ENCODE measurements around the gene SNU13.
A peak's percentile ranks its signal among the peaks of the same experiment; 100 is the strongest.

The SNU13 gene

GRCh38 chr22:41732096-41732772, 43.6 kb upstream of the SNU13 start:
- POLR2A ChIA-PET, result no interaction called here
- no peak for TF ChIP-seq ZSCAN4 (tag by site-specific recombination; IDR thresholded peaks at IDR 0.05)
- no peak for TF ChIP-seq ZNF175 (tag by site-specific recombination; IDR thresholded peaks at IDR 0.05)
- no peak for TF ChIP-seq ZNF701 (tag by site-specific recombination; IDR thresholded peaks at IDR 0.05)
- no peak for TF ChIP-seq ZNF501 (tag by site-specific recombination; IDR thresholded peaks at IDR 0.05)
- Histone ChIP-seq H3K27ac (ENCODE audit: extremely low read depth, low read depth, low read length) (no peak overlapping the region), H3K9me3 (ENCODE audit: control insufficient read depth, insufficient read depth, low read depth, low read length) (no peaks in the 10 kb centered on the region), H3K4me1 (ENCODE audit: control insufficient read depth, insufficient read depth, low read length) (no peaks in the 10 kb centered on the region; the same call in 1 of the 2 replicates), H3K4me3 (ENCODE audit: low read depth, low read length) (no peak overlapping the region), H3K36me3 (ENCODE audit: control insufficient read depth in 2 of 2, insufficient read depth in 1 of 2, low read length in 2 of 2) (no peaks in the 10 kb centered on the region)
- CTCF ChIA-PET, result interaction anchor here (0.6 to 4.6 kb wide), 4 partner anchors 14 to 99 kb away, joined by 3 to 21 read pairs (median 8); no protein-coding TSS in a partner anchor

- H3K27ac ChIP-seq (ENCODE audit: extremely low read depth, low read depth, low read length), result no peak overlapping the region
- no peaks in the 10 kb centered on the region; the same call in 1 of the 2 replicates for H3K4me1 ChIP-seq (ENCODE audit: control insufficient read depth, insufficient read depth, low read length)
- CTCF ChIA-PET, result interaction anchor here (0.6 to 4.6 kb wide), 4 partner anchors 15 to 99 kb away, joined by 3 to 21 read pairs (median 8); no protein-coding TSS in a partner anchor
- no peaks in the 10 kb centered on the region for H3K36me3 ChIP-seq (ENCODE audit: control insufficient read depth in 2 of 2, insufficient read depth in 1 of 2, low read length in 2 of 2)
- no peaks in the 10 kb centered on the region for H3K9me3 ChIP-seq (ENCODE audit: control insufficient read depth, insufficient read depth, low read depth, low read length)
- POLR2A ChIA-PET, result no interaction called here
- H3K4me3 ChIP-seq (ENCODE audit: low read depth, low read length), result no peak overlapping the region
- TF ChIP-seq ZNF184 (tag by site-specific recombination; IDR thresholded peaks at IDR 0.05), result no peak
These were observed 42.9 kb upstream of the SNU13 start for GRCh38 chr22:41731609-41732008.

GRCh38 chr22:41725510-41726110, 36.9 kb upstream of the SNU13 start:
- ChIA-PET CTCF (interaction anchor here (0.6 to 4.0 kb wide), 7 partner anchors 21 to 877 kb away, joined by 3 to 33 read pairs (median 5); no protein-coding TSS in a partner anchor), POLR2A (interaction anchor here (0.5 to 1.5 kb wide), 5 partner anchors 21 to 312 kb away, joined by 3 to 8 read pairs (median 3); partner anchors contain the start of gene CCDC134)
- no peaks in the 10 kb centered on the region for H3K9me3 ChIP-seq (ENCODE audit: control insufficient read depth, insufficient read depth, low read depth, low read length)
- H3K4me3 ChIP-seq (ENCODE audit: low read depth, low read length), result no peak overlapping the region
- H3K27ac ChIP-seq (ENCODE audit: extremely low read depth, low read depth, low read length), result no peak overlapping the region
- no peaks in the 10 kb centered on the region for H3K4me1 ChIP-seq (ENCODE audit: control insufficient read depth, insufficient read depth, low read length)
- H3K36me3 ChIP-seq (ENCODE audit: control insufficient read depth in 2 of 2, insufficient read depth in 1 of 2, low read length in 2 of 2), result no peaks in the 10 kb centered on the region
- no peak for TF ChIP-seq ZNF449 (tag by site-specific recombination; IDR thresholded peaks at IDR 0.05)
- no peak for TF ChIP-seq ZSCAN5A (tag by site-specific recombination; IDR thresholded peaks at IDR 0.05)
- TF ChIP-seq ZSCAN18 (tag by site-specific recombination; IDR thresholded peaks at IDR 0.05), result no peak
- peak; percentile 57; the same call in 1 of the 2 replicates for TF ChIP-seq ZNF629 (tag by site-specific recombination; IDR thresholded peaks at IDR 0.05)
- TF ChIP-seq BCL6B (tag by site-specific recombination; IDR thresholded peaks at IDR 0.05), result no peak
- TF ChIP-seq BCL11B (tag by site-specific recombination; IDR thresholded peaks at IDR 0.05; ENCODE audit: low read depth), result no peak
- TF ChIP-seq ZFP37 (tag by site-specific recombination; IDR thresholded peaks at IDR 0.05), result peak; percentile 69; the same call in 1 of the 2 replicates
- 0 out of 2 replicates have a peak, but pooled peaks have one; percentile 50 for TF ChIP-seq ZNF600 (tag by site-specific recombination; IDR thresholded peaks at IDR 0.05)
- no peak for TF ChIP-seq ZNF280C (tag by site-specific recombination; IDR thresholded peaks at IDR 0.05)
- TF ChIP-seq ZNF623 (tag by site-specific recombination; IDR thresholded peaks at IDR 0.05), result no peak
- TF ChIP-seq PRDM1 (tag by site-specific recombination; IDR thresholded peaks at IDR 0.05), result 0 out of 2 replicates have a peak, but pooled peaks have one; percentile 10
